Gastroesophageal sphincter (tissue), 3 donors: ENCODE data around the gene RNF152.

Experiments used
- CTCF ChIP-seq, 4 experiments: fragments of 200-600 bp in 2 of 4; fragments of 450-650 bp in 2 of 4; sonication (generic) in 1 of 4; IDR thresholded peaks; one replicate each; pipeline ENCODE4 v1.5.1; 2017 to 2019; ENCODE audit warnings: antibody characterized with exemption in 4 of 4, mild to moderate bottlenecking in 2 of 4, moderate library complexity in 2 of 4
- EP300 ChIP-seq: sonication (generic); formaldehyde crosslinking; IDR thresholded peaks from one replicate; pipeline ENCODE4 v1.6.1; 2017; ENCODE audit warnings: antibody characterized with exemption, mild to moderate bottlenecking
- POLR2A ChIP-seq, 2 donors: fragments of 450-650 bp; IDR thresholded peaks; one replicate each; pipeline ENCODE4 v1.6.1; 2017; ENCODE audit warnings: antibody characterized with exemption in 2 of 2, mild to moderate bottlenecking in 2 of 2, moderate library complexity in 1 of 2
- POLR2AphosphoS5 ChIP-seq: sonication (generic); formaldehyde crosslinking; IDR thresholded peaks from one replicate; pipeline ENCODE4 v1.6.1; 2017; ENCODE audit warnings: antibody characterized with exemption

GRCh38 chr18:61893309-61893970, 633 bp upstream of the RNF152 start:
- TF ChIP-seq POLR2A (IDR thresholded peaks at IDR 0.05) (no peak), CTCF (IDR thresholded peaks at IDR 0.05) (no peak), EP300 (no peak), POLR2AphosphoS5 (no peak)
